ENCODE data around the gene KCNJ6. TPM values are rescaled to one million over a fixed set of nuclear protein-coding genes. Genes with fewer than 3 reads are reported as not detected.

Gene KCNJ6
- total RNA-seq, 1 donor from 2014 or later = not detected

- Histone ChIP-seq H3K27me3 (no peaks in the 10 kb centered on the region), H3K4me1 (no peaks in the 10 kb centered on the region), H3K27ac (no peak overlapping the region), H3K4me3 (no peak overlapping the region), H3K9ac (no peak overlapping the region), H3F3A (ENCODE audit: low read depth) (no peaks in the 10 kb centered on the region), H3K4me2 (no peak overlapping the region), H3K79me2 (ENCODE audit: low read depth) (no peaks in the 10 kb centered on the region), H3K36me3 (no peaks in the 10 kb centered on the region), H4K20me1 (ENCODE audit: low read depth) (no peaks in the 10 kb centered on the region), H2AFZ (replicated peaks) (no peak overlapping the region), H3K9me3 (ENCODE audit: low read depth) (no peaks in the 10 kb centered on the region)
- DNase-seq (ENCODE audit: low spot score) = no peak
- no peaks in the 10 kb centered on the region for H3K27me3 Mint-ChIP-seq (ENCODE audit: insufficient read depth, low read depth)
- H3K36me3 Mint-ChIP-seq = no peaks in the 10 kb centered on the region
- TF ChIP-seq EZH2phosphoT487 (IDR thresholded peaks at IDR 0.05) (no peak), EZH2 (IDR thresholded peaks at IDR 0.05) (no peak)
- TF ChIP-seq, protein P1, sequence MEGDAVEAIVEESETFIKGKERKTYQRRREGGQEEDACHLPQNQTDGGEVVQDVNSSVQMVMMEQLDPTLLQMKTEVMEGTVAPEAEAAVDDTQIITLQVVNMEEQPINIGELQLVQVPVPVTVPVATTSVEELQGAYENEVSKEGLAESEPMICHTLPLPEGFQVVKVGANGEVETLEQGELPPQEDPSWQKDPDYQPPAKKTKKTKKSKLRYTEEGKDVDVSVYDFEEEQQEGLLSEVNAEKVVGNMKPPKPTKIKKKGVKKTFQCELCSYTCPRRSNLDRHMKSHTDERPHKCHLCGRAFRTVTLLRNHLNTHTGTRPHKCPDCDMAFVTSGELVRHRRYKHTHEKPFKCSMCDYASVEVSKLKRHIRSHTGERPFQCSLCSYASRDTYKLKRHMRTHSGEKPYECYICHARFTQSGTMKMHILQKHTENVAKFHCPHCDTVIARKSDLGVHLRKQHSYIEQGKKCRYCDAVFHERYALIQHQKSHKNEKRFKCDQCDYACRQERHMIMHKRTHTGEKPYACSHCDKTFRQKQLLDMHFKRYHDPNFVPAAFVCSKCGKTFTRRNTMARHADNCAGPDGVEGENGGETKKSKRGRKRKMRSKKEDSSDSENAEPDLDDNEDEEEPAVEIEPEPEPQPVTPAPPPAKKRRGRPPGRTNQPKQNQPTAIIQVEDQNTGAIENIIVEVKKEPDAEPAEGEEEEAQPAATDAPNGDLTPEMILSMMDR (IDR thresholded peaks at IDR 0.05) = no peak
- H3K27ac Mint-ChIP-seq = no peak overlapping the region
- H3K9me3 Mint-ChIP-seq = no peaks in the 10 kb centered on the region
- peaks cover 9% of the 10 kb centered on the region for H3K4me1 Mint-ChIP-seq
- H3K4me3 Mint-ChIP-seq = no peak overlapping the region
Observed at GRCh38 chr21:37940691-37941090, 24.4 kb upstream of the KCNJ6 start.

DNA sequence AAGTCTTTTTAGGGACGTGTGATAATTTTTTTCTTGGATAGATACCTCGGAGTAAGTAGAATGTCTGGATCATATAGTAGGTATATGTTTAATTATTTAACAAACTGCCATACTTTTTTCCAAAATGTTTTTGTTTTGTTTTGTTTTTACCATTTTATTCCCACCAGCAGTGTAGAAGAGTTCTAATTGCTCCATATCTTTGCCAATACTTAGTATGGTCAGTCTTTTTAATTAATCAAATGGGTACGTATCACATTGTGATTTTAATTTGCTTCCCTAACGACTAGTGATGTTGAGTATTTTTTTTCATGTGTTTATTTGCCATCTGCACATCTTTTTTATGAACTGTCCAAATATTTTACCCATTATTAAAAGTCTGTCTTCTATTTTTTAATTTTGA lies 23.6 kb upstream of the KCNJ6 start:
- H3K36me3 Mint-ChIP-seq = no peaks in the 10 kb centered on the region
- Histone ChIP-seq H3K4me3 (no peak overlapping the region), H3K9ac (no peak overlapping the region), H3K9me3 (ENCODE audit: low read depth) (no peaks in the 10 kb centered on the region), H3K79me2 (ENCODE audit: low read depth) (no peaks in the 10 kb centered on the region), H2AFZ (replicated peaks) (no peak overlapping the region), H4K20me1 (ENCODE audit: low read depth) (no peaks in the 10 kb centered on the region), H3K4me2 (no peak overlapping the region), H3K27me3 (no peaks in the 10 kb centered on the region), H3K27ac (no peak overlapping the region), H3F3A (ENCODE audit: low read depth) (no peaks in the 10 kb centered on the region), H3K4me1 (no peaks in the 10 kb centered on the region), H3K36me3 (no peaks in the 10 kb centered on the region)
- no peak overlapping the region for H3K4me3 Mint-ChIP-seq
- no peak overlapping the region for H3K27ac Mint-ChIP-seq
- peaks cover 6% of the 10 kb centered on the region for H3K4me1 Mint-ChIP-seq
- no peaks in the 10 kb centered on the region for H3K9me3 Mint-ChIP-seq
- TF ChIP-seq EZH2 (IDR thresholded peaks at IDR 0.05) (no peak), EZH2phosphoT487 (IDR thresholded peaks at IDR 0.05) (no peak)
- TF ChIP-seq, protein P1 (IDR thresholded peaks at IDR 0.05) = no peak
- H3K27me3 Mint-ChIP-seq (ENCODE audit: insufficient read depth, low read depth) = no peaks in the 10 kb centered on the region
- DNase-seq (ENCODE audit: low spot score) = no peak

GRCh38 chr21:37939251-37939650 lies 23.0 kb upstream of the KCNJ6 start:
- no peak overlapping the region for H3K27ac Mint-ChIP-seq
- no peak for DNase-seq (ENCODE audit: low spot score)
- Histone ChIP-seq H3K27me3 (no peaks in the 10 kb centered on the region), H3K27ac (no peak overlapping the region), H3F3A (ENCODE audit: low read depth) (no peaks in the 10 kb centered on the region), H3K4me2 (no peak overlapping the region), H2AFZ (replicated peaks) (no peak overlapping the region), H3K9ac (no peak overlapping the region), H3K4me1 (no peaks in the 10 kb centered on the region), H3K9me3 (ENCODE audit: low read depth) (no peaks in the 10 kb centered on the region), H3K79me2 (ENCODE audit: low read depth) (no peaks in the 10 kb centered on the region), H3K36me3 (no peaks in the 10 kb centered on the region), H4K20me1 (ENCODE audit: low read depth) (no peaks in the 10 kb centered on the region), H3K4me3 (no peak overlapping the region)
- H3K27me3 Mint-ChIP-seq (ENCODE audit: insufficient read depth, low read depth) = no peaks in the 10 kb centered on the region
- H3K36me3 Mint-ChIP-seq = no peaks in the 10 kb centered on the region
- no peaks in the 10 kb centered on the region for H3K9me3 Mint-ChIP-seq
- peaks cover under 1% of the 10 kb centered on the region for H3K4me1 Mint-ChIP-seq
- no peak overlapping the region for H3K4me3 Mint-ChIP-seq
- TF ChIP-seq EZH2 (IDR thresholded peaks at IDR 0.05) = no peak
- TF ChIP-seq, protein P1 (IDR thresholded peaks at IDR 0.05) = no peak
